Neural crest cell (in vitro differentiated cells): ENCODE measurements around the gene TULP4. TPM values are rescaled to one million over a fixed set of nuclear protein-coding genes. Genes with fewer than 3 reads are reported as not detected.
A peak's percentile ranks its signal among the peaks of the same experiment; 100 is the strongest.

Experiments used
- DNase-seq: peaks from one replicate; pipeline ENCODE4 v3.0.0; 2021; ENCODE audit warnings: low read depth, mixed read lengths, low spot score
- H3K27ac Mint-ChIP-seq: one replicate; pipeline ENCODE4 v1.8.0; 2021; ENCODE audit warnings: mild to moderate bottlenecking, mixed read lengths; ENCODE audit not compliant: unreplicated experiment
- H3K27me3 Mint-ChIP-seq: 2 replicates; pipeline ENCODE4 v1.8.0; 2021; ENCODE audit warnings: low read depth, mild to moderate bottlenecking, mixed read lengths
- H3K36me3 Mint-ChIP-seq: 2 replicates; pipeline ENCODE4 v1.8.0; 2021; ENCODE audit warnings: low read depth, mild to moderate bottlenecking, mixed read lengths
- H3K4me1 Mint-ChIP-seq: 2 replicates; pipeline ENCODE4 v1.8.0; 2021; ENCODE audit warnings: mixed read lengths
- H3K4me3 Mint-ChIP-seq: one replicate; pipeline ENCODE4 v1.8.0; 2021; ENCODE audit warnings: mild to moderate bottlenecking, mixed read lengths
- H3K9me3 Mint-ChIP-seq: 2 replicates; pipeline ENCODE4 v1.8.0; 2021; ENCODE audit warnings: mixed read lengths
- total RNA-seq: library from RNA; stranded (reverse); gene quantifications from 2 replicates; pipeline ENCODE4 v1.2.1, GENCODE V29; 2021
- TF ChIP-seq, protein P1 (sequence below): fragments of 200-600 bp; sonication (generic); conservative IDR thresholded peaks from 2 replicates; pipeline ENCODE4 v1.5.0; 2021; ENCODE audit warnings: antibody characterized with exemption, mild to moderate bottlenecking

Gene TULP4
- total RNA-seq, 1 donor from 2014 or later = 115 TPM

GRCh38 chr6:158512809-158513208 lies 200.5 kb downstream of the TULP4 start:
- H3K27me3 Mint-ChIP-seq = peaks cover 2% of the 10 kb centered on the region
- H3K4me3 Mint-ChIP-seq = no peak overlapping the region
- TF ChIP-seq, protein P1, sequence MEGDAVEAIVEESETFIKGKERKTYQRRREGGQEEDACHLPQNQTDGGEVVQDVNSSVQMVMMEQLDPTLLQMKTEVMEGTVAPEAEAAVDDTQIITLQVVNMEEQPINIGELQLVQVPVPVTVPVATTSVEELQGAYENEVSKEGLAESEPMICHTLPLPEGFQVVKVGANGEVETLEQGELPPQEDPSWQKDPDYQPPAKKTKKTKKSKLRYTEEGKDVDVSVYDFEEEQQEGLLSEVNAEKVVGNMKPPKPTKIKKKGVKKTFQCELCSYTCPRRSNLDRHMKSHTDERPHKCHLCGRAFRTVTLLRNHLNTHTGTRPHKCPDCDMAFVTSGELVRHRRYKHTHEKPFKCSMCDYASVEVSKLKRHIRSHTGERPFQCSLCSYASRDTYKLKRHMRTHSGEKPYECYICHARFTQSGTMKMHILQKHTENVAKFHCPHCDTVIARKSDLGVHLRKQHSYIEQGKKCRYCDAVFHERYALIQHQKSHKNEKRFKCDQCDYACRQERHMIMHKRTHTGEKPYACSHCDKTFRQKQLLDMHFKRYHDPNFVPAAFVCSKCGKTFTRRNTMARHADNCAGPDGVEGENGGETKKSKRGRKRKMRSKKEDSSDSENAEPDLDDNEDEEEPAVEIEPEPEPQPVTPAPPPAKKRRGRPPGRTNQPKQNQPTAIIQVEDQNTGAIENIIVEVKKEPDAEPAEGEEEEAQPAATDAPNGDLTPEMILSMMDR = no peak
- no peaks in the 10 kb centered on the region for H3K9me3 Mint-ChIP-seq
- H3K27ac Mint-ChIP-seq = no peak overlapping the region
- DNase-seq = no peak
- H3K36me3 Mint-ChIP-seq = peaks cover 9% of the 10 kb centered on the region
- peaks cover 4% of the 10 kb centered on the region for H3K4me1 Mint-ChIP-seq

GRCh38 chr6:158514176-158514575 lies 201.9 kb downstream of the TULP4 start:
- Mint-ChIP-seq H3K27me3 (peaks cover 10% of the 10 kb centered on the region), H3K4me3 (no peak overlapping the region), H3K36me3 (peaks cover 9% of the 10 kb centered on the region), H3K27ac (no peak overlapping the region), H3K9me3 (no peaks in the 10 kb centered on the region), H3K4me1 (peaks cover 14% of the 10 kb centered on the region)
- TF ChIP-seq, protein P1 = no peak
- no peak for DNase-seq

DNA sequence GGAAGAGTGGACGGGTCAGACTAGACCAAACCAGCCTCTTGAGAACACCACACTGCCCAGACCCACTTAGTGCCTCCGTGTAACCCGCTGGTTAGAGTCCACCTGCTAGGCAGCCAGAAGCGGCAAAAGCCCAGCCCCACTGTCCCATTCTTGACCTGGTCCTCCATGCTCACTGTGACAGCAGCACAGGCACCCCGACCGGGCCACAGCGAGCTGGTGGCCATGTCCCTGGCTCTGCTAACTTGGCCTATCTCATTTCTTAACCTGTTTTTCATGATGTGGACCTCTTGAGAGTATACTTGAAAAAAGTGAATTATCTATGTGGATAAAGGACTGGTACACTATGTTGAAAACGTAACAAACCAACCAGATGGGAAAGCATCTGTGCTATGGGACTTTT lies 202.7 kb downstream of the TULP4 start:
- TF ChIP-seq, protein P1 = no peak
- Mint-ChIP-seq H3K27me3 (peaks cover 10% of the 10 kb centered on the region), H3K27ac (no peak overlapping the region)

DNA sequence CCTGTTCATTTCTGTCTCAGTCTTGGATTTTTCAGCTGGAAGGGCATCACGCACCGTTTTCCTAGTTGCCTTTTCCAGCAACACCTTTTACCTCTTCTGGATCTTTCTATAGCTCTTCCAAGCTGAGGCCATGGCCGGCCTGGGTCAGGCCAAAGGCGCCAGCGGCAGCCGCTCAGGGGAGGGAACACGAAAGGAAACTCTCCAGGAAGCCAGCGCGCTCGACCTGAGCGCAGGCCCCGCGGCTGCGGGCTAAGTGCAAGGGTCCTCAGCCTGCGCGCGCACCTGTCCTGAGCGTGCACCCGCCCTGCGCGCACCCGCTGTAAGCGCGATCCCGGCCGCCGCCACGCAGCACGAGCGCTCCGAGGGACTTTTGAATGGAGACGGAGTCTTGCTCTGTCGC lies 203.8 kb downstream of the TULP4 start:
- TF ChIP-seq, protein P1 = no peak
- peak overlapping the region; percentile 52 for H3K27ac Mint-ChIP-seq
- H3K36me3 Mint-ChIP-seq = peaks cover 9% of the 10 kb centered on the region
- H3K27me3 Mint-ChIP-seq = peaks cover 10% of the 10 kb centered on the region
- peaks cover 14% of the 10 kb centered on the region for H3K4me1 Mint-ChIP-seq
- no peak for DNase-seq
- H3K9me3 Mint-ChIP-seq = no peaks in the 10 kb centered on the region
- H3K4me3 Mint-ChIP-seq = no peak overlapping the region

More for the DNA sequence above, 202.7 kb downstream of the TULP4 start:
- Mint-ChIP-seq H3K4me3 (no peak overlapping the region), H3K4me1 (peaks cover 14% of the 10 kb centered on the region), H3K36me3 (peaks cover 9% of the 10 kb centered on the region), H3K9me3 (no peaks in the 10 kb centered on the region)
- DNase-seq = no peak

- peaks cover 14% of the 10 kb centered on the region for H3K4me1 Mint-ChIP-seq
- H3K4me3 Mint-ChIP-seq = no peak overlapping the region
- TF ChIP-seq, protein P1 = no peak
- DNase-seq = no peak
- peaks cover 10% of the 10 kb centered on the region for H3K27me3 Mint-ChIP-seq
- no peaks in the 10 kb centered on the region for H3K9me3 Mint-ChIP-seq
- peaks cover 7% of the 10 kb centered on the region for H3K36me3 Mint-ChIP-seq
- no peak overlapping the region for H3K27ac Mint-ChIP-seq
Measured at GRCh38 chr6:158517038-158517437, 204.8 kb downstream of the TULP4 start.

GRCh38 chr6:158517581-158517980 lies 205.3 kb downstream of the TULP4 start:
- DNase-seq = no peak
- Mint-ChIP-seq H3K27ac (no peak overlapping the region), H3K36me3 (peaks cover 7% of the 10 kb centered on the region), H3K9me3 (no peaks in the 10 kb centered on the region), H3K27me3 (peaks cover 10% of the 10 kb centered on the region), H3K4me3 (peak overlapping the region; percentile 15), H3K4me1 (peaks cover 14% of the 10 kb centered on the region)
- TF ChIP-seq, protein P1 = no peak
